Esophagus squamous epithelium (tissue), 4 donors: ENCODE measurements around the gene SLC6A4.

Experiments
- POLR2A ChIP-seq, 4 donors: fragments of 450-650 bp; IDR thresholded peaks; one replicate each; pipeline ENCODE4 v1.6.1; 2017; ENCODE audit warnings: antibody characterized with exemption in 4 of 4, mild to moderate bottlenecking in 4 of 4, moderate library complexity in 3 of 4
- TF ChIP-seq, protein P1 (sequence below), 6 experiments: fragments of 450-650 bp in 4 of 6; fragments of 200-600 bp in 2 of 6; sonication (generic) in 2 of 6; IDR thresholded peaks; one replicate each; pipeline ENCODE4 v1.5.1; 2016 to 2019; ENCODE audit warnings: antibody characterized with exemption in 6 of 6, mild to moderate bottlenecking in 4 of 6, moderate library complexity in 4 of 6

DNA sequence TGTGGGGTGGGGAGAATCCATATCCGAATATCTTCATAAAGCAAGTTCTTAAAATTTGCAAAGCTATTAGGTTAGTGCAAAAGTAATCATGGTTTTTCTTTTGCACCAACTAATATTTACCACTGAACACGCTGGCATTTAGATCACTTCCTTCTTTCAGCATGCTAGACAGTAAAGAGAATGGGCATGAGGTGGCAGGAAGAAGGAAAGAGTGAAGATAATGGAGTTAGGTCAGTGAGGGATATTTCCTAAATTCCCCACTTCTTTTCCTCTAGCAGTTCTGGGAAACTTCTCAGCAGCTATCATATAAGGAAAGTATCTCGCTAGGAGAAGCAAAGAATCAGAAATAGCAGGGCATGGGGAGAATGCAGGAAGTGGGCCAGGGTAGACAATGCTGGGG lies 39.0 kb downstream of the SLC6A4 start:
- TF ChIP-seq, protein P1, sequence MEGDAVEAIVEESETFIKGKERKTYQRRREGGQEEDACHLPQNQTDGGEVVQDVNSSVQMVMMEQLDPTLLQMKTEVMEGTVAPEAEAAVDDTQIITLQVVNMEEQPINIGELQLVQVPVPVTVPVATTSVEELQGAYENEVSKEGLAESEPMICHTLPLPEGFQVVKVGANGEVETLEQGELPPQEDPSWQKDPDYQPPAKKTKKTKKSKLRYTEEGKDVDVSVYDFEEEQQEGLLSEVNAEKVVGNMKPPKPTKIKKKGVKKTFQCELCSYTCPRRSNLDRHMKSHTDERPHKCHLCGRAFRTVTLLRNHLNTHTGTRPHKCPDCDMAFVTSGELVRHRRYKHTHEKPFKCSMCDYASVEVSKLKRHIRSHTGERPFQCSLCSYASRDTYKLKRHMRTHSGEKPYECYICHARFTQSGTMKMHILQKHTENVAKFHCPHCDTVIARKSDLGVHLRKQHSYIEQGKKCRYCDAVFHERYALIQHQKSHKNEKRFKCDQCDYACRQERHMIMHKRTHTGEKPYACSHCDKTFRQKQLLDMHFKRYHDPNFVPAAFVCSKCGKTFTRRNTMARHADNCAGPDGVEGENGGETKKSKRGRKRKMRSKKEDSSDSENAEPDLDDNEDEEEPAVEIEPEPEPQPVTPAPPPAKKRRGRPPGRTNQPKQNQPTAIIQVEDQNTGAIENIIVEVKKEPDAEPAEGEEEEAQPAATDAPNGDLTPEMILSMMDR (IDR thresholded peaks at IDR 0.05) = no peak
- TF ChIP-seq POLR2A (IDR thresholded peaks at IDR 0.05) = no peak
